ENCODE measurements around the gene TCF12. TPM values are rescaled to one million over a fixed set of nuclear protein-coding genes. Genes with fewer than 3 reads are reported as not detected.

Gene TCF12
- total RNA-seq, 4 donors from 2014 or later: 50.5 to 117 (median 89.8) TPM

GRCh38 chr15:56960116-56960515 is 41.7 kb downstream of the TCF12 start:
- no peak for DNase-seq (ENCODE audit: low spot score in 2 of 2)
- intact Hi-C loops (cut with DNase I; ENCODE audit: low total_unique reads): no loop called here
- WGBS, 2 donors: 93 to 97% methylated on average over 2 of the region's 2 CpGs
- TF ChIP-seq CTCF (IDR thresholded peaks at IDR 0.05): no peak
- TF ChIP-seq POLR2A (IDR thresholded peaks at IDR 0.05): no peak
- no peak overlapping the region for H3K4me3 ChIP-seq (ENCODE audit: low read depth, poor library complexity, severe bottlenecking)

- intact Hi-C loops (cut with DNase I; ENCODE audit: low total_unique reads): no loop called here
- H3K4me3 ChIP-seq (ENCODE audit: low read depth, poor library complexity, severe bottlenecking): no peak overlapping the region
- TF ChIP-seq CTCF (IDR thresholded peaks at IDR 0.05): no peak
- 62 to 63% methylated on average over 2 of the region's 2 CpGs for WGBS, 2 donors
- no peak for DNase-seq (ENCODE audit: low spot score in 2 of 2)
Measured at GRCh38 chr15:56963126-56963525, 44.7 kb downstream of the TCF12 start.

- DNase-seq (ENCODE audit: low spot score in 2 of 2): no peak
- no peak for TF ChIP-seq CTCF (IDR thresholded peaks at IDR 0.05)
- TF ChIP-seq POLR2A (IDR thresholded peaks at IDR 0.05): no peak
- H3K4me3 ChIP-seq (ENCODE audit: low read depth, poor library complexity, severe bottlenecking): no peak overlapping the region
- 48 to 49% methylated on average over 4 of the region's 4 CpGs for WGBS, 2 donors
- intact Hi-C loops (cut with DNase I; ENCODE audit: low total_unique reads): no loop called here
Measured at GRCh38 chr15:56963710-56964109, 45.3 kb downstream of the TCF12 start.

- intact Hi-C loops (cut with DNase I; ENCODE audit: low total_unique reads): no loop called here
- WGBS, 2 donors: 38 to 44% methylated on average over 1 of the region's 1 CpG
- no peak for TF ChIP-seq CTCF (IDR thresholded peaks at IDR 0.05)
- no peak for TF ChIP-seq POLR2A (IDR thresholded peaks at IDR 0.05)
- no peak overlapping the region for H3K4me3 ChIP-seq (ENCODE audit: low read depth, poor library complexity, severe bottlenecking)
- no peak for DNase-seq (ENCODE audit: low spot score in 2 of 2)
Measured at GRCh38 chr15:56964182-56964581, 45.7 kb downstream of the TCF12 start.

- intact Hi-C loops (cut with DNase I; ENCODE audit: low total_unique reads): no loop called here
- no peak for TF ChIP-seq CTCF (IDR thresholded peaks at IDR 0.05)
- no peak for TF ChIP-seq POLR2A (IDR thresholded peaks at IDR 0.05)
- no peak overlapping the region for H3K4me3 ChIP-seq (ENCODE audit: low read depth, poor library complexity, severe bottlenecking)
- WGBS, 2 donors: 82 to 92% methylated on average over 1 of the region's 1 CpG
- DNase-seq (ENCODE audit: low spot score in 2 of 2): no peak
Measured at GRCh38 chr15:56965231-56966013, 47.0 kb downstream of the TCF12 start.

GRCh38 chr15:56967336-56967735 is 48.9 kb downstream of the TCF12 start:
- TF ChIP-seq POLR2A (IDR thresholded peaks at IDR 0.05): no peak
- TF ChIP-seq CTCF (IDR thresholded peaks at IDR 0.05): no peak
- DNase-seq (ENCODE audit: low spot score in 2 of 2): no peak
- intact Hi-C loops (cut with DNase I; ENCODE audit: low total_unique reads): no loop called here
- no peak overlapping the region for H3K4me3 ChIP-seq (ENCODE audit: low read depth, poor library complexity, severe bottlenecking)
- 92% methylated on average over 3 of the region's 3 CpGs for WGBS, 2 donors
